Neural cell (in vitro differentiated cells): Measurements from ENCODE around the gene RIMS4.

Experiments
- CTCF ChIP-seq: fragments of 450-650 bp; IDR thresholded peaks from 2 replicates; pipeline ENCODE4 v1.5.1; 2014; ENCODE audit warnings: antibody characterized with exemption, mild to moderate bottlenecking, moderate library complexity; ENCODE audit not compliant: poor library complexity, severe bottlenecking
- EP300 ChIP-seq: fragments of 450-650 bp; conservative IDR thresholded peaks from 2 replicates; pipeline ENCODE4 v1.6.1; 2014; ENCODE audit warnings: antibody characterized with exemption, mild to moderate bottlenecking, moderate library complexity; ENCODE audit not compliant: poor library complexity, severe bottlenecking
- EZH2 ChIP-seq: fragments of 200-600, 300-800 bp; shearing (Covaris generic), sonication (generic); IDR thresholded peaks from 2 replicates; pipeline ENCODE4 v1.6.1; 2014; ENCODE audit warnings: antibody characterized with exemption, low read length, borderline replicate concordance, mild to moderate bottlenecking; ENCODE audit not compliant: insufficient read depth, poor library complexity, severe bottlenecking
- MXI1 ChIP-seq: fragments of 450-650 bp; conservative IDR thresholded peaks from 2 replicates; pipeline ENCODE4 v1.6.1; 2014; ENCODE audit warnings: antibody characterized with exemption, mild to moderate bottlenecking; ENCODE audit not compliant: poor library complexity, severe bottlenecking
- POLR2AphosphoS5 ChIP-seq: IDR thresholded peaks from 2 replicates; pipeline ENCODE4 v1.6.1; 2012
- REST ChIP-seq: IDR thresholded peaks from 2 replicates; pipeline ENCODE4 v1.6.1; 2012; ENCODE audit warnings: borderline replicate concordance
- SMC3 ChIP-seq: fragments of 450-650 bp; conservative IDR thresholded peaks from 2 replicates; pipeline ENCODE4 v1.6.1; 2014; ENCODE audit warnings: antibody characterized with exemption, mild to moderate bottlenecking, moderate library complexity; ENCODE audit not compliant: poor library complexity
- TAF1 ChIP-seq: IDR thresholded peaks from 2 replicates; pipeline ENCODE4 v1.6.1; 2012; ENCODE audit warnings: low read depth

GRCh38 chr20:44701858-44702256 is 108.5 kb downstream of the RIMS4 start:
- TF ChIP-seq TAF1 (no peak), SMC3 (no peak), MXI1 (no peak), CTCF (no peak), POLR2AphosphoS5 (no peak), REST (no peak), EZH2 (no peak), EP300 (no peak)
